Esophagus muscularis mucosa (tissue), 4 donors: ENCODE measurements around the gene ATCAY. TPM values are rescaled to one million over a fixed set of nuclear protein-coding genes. Genes with fewer than 3 reads are reported as not detected.

Experiments used
- DNase-seq: peaks from one replicate; pipeline ENCODE4 v3.0.0-alpha.2; 2017; ENCODE audit errors: extremely low spot score
- H3K27ac ChIP-seq, 4 donors: fragments of 200-600 bp; sonication (generic); replicated peaks in 1 of 4; 1 replicate in 3 of 4; 2 replicates in 1 of 4; pipeline ENCODE4 v1.5.1; 2016 to 2019; ENCODE audit warnings: mild to moderate bottlenecking in 1 of 4
- H3K27me3 ChIP-seq, 4 donors: fragments of 200-600 bp; sonication (generic); one replicate each; pipeline versions ENCODE4 v1.5.1 to v1.6.0; 2016 to 2019
- H3K36me3 ChIP-seq, 4 donors: fragments of 200-600 bp; sonication (generic); one replicate each; pipeline ENCODE4 v1.5.1; 2016 to 2019
- H3K4me1 ChIP-seq, 4 donors: fragments of 200-600 bp; sonication (generic); one replicate each; pipeline ENCODE4 v1.5.1; 2016 to 2019
- H3K4me3 ChIP-seq, 4 donors: fragments of 200-600 bp; sonication (generic); 1 replicate in 2 of 4; 2 replicates in 2 of 4; pipeline ENCODE4 v1.5.1; 2016 to 2019; ENCODE audit warnings: mild to moderate bottlenecking in 4 of 4, moderate library complexity in 1 of 4
- H3K9me3 ChIP-seq, 4 donors: fragments of 200-600 bp; sonication (generic); 1 replicate in 3 of 4; 2 replicates in 1 of 4; pipeline ENCODE4 v1.5.1; 2016 to 2019
- EP300 ChIP-seq: sonication (generic); formaldehyde crosslinking; IDR thresholded peaks from one replicate; pipeline ENCODE4 v1.6.1; 2017; ENCODE audit warnings: antibody characterized with exemption
- POLR2A ChIP-seq: fragments of 450-650 bp; IDR thresholded peaks from one replicate; pipeline ENCODE4 v1.6.1; 2017; ENCODE audit warnings: antibody characterized with exemption, moderate library complexity, mild to moderate bottlenecking, low read depth
- POLR2AphosphoS5 ChIP-seq, 2 donors: sonication (generic); formaldehyde crosslinking; IDR thresholded peaks; one replicate each; pipeline ENCODE4 v1.6.1; 2017; ENCODE audit warnings: antibody characterized with exemption in 2 of 2
- WGBS: methylation state at CpG from one replicate; pipeline ENCODE4 v1.1.5; 2018; 5-methylcytosine and 5-hydroxymethylcytosine counted together
- intact Hi-C: fragments of 100-400 bp; cut with DNase I; formaldehyde crosslinking; loops from one replicate; pipeline ENCODE4 v1.15.1; 2023
- total RNA-seq, 4 donors: library from RNA; depleted of rRNA; stranded (reverse); fragments of >200 nt; gene quantifications; one replicate each; pipeline versions ENCODE4 v1.1.0 to v1.2.1, GENCODE V29; 2016
- TF ChIP-seq, protein P1 (sequence below), 3 experiments: fragments of 200-600 bp in 2 of 3; fragments of 450-650 bp in 1 of 3; sonication (generic) in 2 of 3; IDR thresholded peaks; one replicate each; pipeline ENCODE4 v1.5.1; 2017 to 2019; ENCODE audit warnings: antibody characterized with exemption in 3 of 3, mild to moderate bottlenecking in 2 of 3, moderate library complexity in 1 of 3

ATCAY gene
- total RNA-seq, 4 donors from 2014 or later = 0.42 to 1.3 (median 0.82) TPM

DNA sequence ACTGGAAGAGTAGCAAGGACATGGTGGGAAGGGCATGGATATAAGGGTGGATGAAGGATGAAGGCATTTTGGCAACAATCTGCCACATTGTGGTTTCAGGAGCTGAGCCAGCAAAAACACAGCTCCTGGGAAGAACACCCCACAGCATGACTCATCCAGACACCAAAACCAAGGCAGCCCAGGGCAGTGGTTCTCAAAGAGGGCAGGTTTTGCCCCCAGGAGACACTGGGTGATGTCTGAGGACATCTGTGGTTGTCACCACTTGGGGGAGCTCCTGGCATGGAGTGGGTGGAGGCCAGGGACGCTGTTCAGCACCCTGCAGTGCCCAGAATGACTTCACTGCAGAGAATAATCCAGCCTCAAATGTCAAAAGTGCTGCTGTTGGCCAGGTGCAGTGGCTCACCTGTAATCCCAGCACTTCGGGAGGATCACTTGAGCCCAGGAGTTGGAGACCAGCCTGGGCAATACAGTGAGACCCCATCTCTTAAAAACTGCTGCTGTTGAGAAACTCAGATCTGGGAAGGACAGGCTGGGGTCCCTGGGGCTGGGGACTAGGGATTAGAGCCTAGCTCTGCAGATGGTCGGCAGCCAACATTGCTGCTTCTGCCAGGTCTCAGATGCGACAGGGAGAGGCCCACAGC lies 27.8 kb upstream of the ATCAY start:
- Histone ChIP-seq H3K4me3 (no peak overlapping the region), H3K4me1 (no peaks in the 10 kb centered on the region), H3K27me3 (no peaks in the 10 kb centered on the region), H3K36me3 (no peaks in the 10 kb centered on the region), H3K27ac (no peak overlapping the region), H3K9me3 (peaks cover 3 to 22% (median 19%) of the 10 kb centered on the region in 4 donors)
- TF ChIP-seq EP300 = no peak
- TF ChIP-seq, protein P1, sequence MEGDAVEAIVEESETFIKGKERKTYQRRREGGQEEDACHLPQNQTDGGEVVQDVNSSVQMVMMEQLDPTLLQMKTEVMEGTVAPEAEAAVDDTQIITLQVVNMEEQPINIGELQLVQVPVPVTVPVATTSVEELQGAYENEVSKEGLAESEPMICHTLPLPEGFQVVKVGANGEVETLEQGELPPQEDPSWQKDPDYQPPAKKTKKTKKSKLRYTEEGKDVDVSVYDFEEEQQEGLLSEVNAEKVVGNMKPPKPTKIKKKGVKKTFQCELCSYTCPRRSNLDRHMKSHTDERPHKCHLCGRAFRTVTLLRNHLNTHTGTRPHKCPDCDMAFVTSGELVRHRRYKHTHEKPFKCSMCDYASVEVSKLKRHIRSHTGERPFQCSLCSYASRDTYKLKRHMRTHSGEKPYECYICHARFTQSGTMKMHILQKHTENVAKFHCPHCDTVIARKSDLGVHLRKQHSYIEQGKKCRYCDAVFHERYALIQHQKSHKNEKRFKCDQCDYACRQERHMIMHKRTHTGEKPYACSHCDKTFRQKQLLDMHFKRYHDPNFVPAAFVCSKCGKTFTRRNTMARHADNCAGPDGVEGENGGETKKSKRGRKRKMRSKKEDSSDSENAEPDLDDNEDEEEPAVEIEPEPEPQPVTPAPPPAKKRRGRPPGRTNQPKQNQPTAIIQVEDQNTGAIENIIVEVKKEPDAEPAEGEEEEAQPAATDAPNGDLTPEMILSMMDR (IDR thresholded peaks at IDR 0.05) = peak in 1 of 3 experiments; percentile 11
- WGBS = 83% methylated on average over 2 of the region's 4 CpGs
- intact Hi-C loops = no loop called here
- no peak for DNase-seq

DNA sequence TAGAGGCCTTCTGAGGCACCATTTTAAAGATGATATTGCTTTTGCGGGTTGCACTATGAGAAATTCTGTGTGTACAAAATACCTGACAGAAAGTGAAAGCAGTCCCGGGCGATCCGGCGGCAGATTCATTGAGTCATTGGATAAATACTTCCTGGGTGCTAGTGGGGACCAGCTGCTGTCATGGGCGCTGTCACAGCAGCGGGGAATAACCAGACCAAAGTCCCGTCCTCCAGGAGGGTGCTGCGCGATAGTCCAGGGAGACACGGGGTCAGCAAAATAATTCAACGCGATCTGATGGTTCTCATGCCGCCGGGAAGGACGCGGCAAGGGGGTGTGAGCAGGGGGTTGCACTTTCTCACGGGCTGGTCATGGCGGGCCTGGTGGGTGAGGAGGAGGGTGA lies 25.2 kb upstream of the ATCAY start:
- intact Hi-C loops = no loop called here
- Histone ChIP-seq H3K27me3 (no peaks in the 10 kb centered on the region), H3K9me3 (peaks cover 3 to 22% (median 19%) of the 10 kb centered on the region in 4 donors), H3K4me3 (no peak overlapping the region), H3K27ac (no peak overlapping the region), H3K36me3 (no peaks in the 10 kb centered on the region), H3K4me1 (no peaks in the 10 kb centered on the region)
- DNase-seq = no peak
- 93% methylated on average over 19 of the region's 19 CpGs for WGBS
- TF ChIP-seq POLR2A (no peak), POLR2AphosphoS5 (IDR thresholded peaks at IDR 0.05) (no peak), EP300 (no peak)
- TF ChIP-seq, protein P1 (IDR thresholded peaks at IDR 0.05) = no peak

DNA sequence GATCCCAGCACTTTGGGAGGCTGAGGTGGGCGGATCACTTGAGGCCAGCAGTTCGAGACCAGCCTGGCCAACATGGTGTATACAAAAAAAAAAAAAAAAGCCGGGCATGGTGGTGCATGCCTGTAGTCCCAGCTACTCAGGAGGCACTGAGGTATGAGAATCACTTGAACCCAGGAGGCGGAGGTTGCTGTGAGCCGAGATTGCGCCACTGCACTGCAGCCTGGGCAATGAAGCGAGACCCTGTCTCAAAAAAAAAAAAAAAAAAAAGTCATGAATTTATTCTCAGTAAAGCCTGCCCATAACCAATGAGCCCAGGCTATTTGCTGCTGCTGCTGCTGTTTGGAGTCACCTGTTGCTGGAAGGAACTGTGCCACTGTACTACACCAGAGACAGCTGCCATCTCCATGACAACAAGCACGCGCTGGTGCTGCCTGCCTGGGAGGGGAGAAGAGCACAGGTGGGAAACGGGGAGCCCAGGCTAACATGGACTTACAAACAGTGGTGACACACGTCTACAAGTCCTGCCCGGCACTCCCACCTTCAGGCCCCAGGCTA lies 23.0 kb upstream of the ATCAY start:
- Histone ChIP-seq H3K36me3 (no peaks in the 10 kb centered on the region), H3K4me3 (no peak overlapping the region), H3K27me3 (no peaks in the 10 kb centered on the region), H3K4me1 (no peaks in the 10 kb centered on the region), H3K9me3 (peaks cover 0 to 6% (median 5%) of the 10 kb centered on the region in 4 donors), H3K27ac (no peak overlapping the region)
- intact Hi-C loops = no loop called here
- DNase-seq = no peak
- WGBS = 85% methylated on average over 12 of the region's 12 CpGs
- TF ChIP-seq EP300 (no peak), POLR2AphosphoS5 (IDR thresholded peaks at IDR 0.05) (no peak), POLR2A (no peak)
- TF ChIP-seq, protein P1 (IDR thresholded peaks at IDR 0.05) = no peak

DNA sequence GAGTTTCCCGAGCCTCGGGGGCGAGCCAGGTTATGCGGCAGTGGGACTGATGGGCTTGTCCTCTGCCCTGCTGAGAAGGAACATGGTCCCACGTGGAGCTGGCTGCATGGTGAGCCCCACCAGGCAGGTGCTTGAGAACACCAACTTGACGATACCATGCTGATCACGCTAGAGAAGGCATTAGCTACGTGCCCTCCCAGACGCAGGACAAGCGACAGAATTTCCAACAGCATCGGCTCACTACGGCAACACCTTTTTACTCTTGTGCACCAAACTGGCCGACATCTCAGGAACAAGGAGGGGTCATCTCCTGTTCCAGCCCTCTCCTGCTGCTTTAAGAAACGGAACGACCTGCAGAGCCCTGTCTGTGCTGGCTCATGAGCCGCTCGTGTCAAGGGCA lies 20.0 kb upstream of the ATCAY start:
- DNase-seq = no peak
- intact Hi-C loops = no loop called here
- 90% methylated on average over 14 of the region's 17 CpGs for WGBS

More for the DNA sequence above, 20.0 kb upstream of the ATCAY start:
- H3K27ac ChIP-seq = no peak overlapping the region
- H3K27me3 ChIP-seq = no peaks in the 10 kb centered on the region
- H3K4me1 ChIP-seq = no peaks in the 10 kb centered on the region
- no peaks in the 10 kb centered on the region for H3K9me3 ChIP-seq
- TF ChIP-seq POLR2A = no peak
- no peak for TF ChIP-seq POLR2AphosphoS5 (IDR thresholded peaks at IDR 0.05)
- TF ChIP-seq, protein P1 (IDR thresholded peaks at IDR 0.05) = no peak
- TF ChIP-seq EP300 = no peak
- H3K4me3 ChIP-seq = no peak overlapping the region
- no peaks in the 10 kb centered on the region for H3K36me3 ChIP-seq
